ENCODE results near the gene TARDBP. TPM values are rescaled to one million over a fixed set of nuclear protein-coding genes. Genes with fewer than 3 reads are reported as not detected.

Gene TARDBP
- total RNA-seq, 1 experiment from 2014 or later: 207 TPM

DNA sequence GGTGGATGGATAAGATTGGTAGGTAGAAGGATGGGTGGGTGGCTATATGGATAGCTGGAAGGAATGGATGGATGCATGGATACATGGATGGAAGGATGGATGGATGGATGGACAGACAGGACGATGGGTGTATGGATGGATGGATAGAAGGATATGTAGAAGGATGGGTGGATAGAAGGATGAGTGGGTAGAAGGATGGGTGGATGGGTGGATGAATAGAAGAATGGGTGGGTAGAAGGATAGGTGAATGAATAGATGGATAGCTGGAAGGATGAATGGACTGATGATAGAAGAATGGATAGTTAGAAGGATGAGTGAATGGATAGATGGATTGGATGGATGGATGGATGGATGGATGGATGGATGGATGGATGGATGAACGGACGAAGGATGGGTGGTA, 29.6 kb downstream of the TARDBP start:
- peaks cover 4 to 5% of the 10 kb centered on the region in 2 experiments for H3K4me1 Mint-ChIP-seq
- no peak overlapping the region for H3K4ac ChIP-seq (ENCODE audit: low read depth, low read length)
- no peak overlapping the region for H3T11ph ChIP-seq (ENCODE audit: low read length)
- H3K9me3 Mint-ChIP-seq: no peaks in the 10 kb centered on the region
- H3K27me3 ChIP-seq (ENCODE audit: insufficient read depth, low read length): no peaks in the 10 kb centered on the region
- H3K9ac ChIP-seq (ENCODE audit: extremely low read depth, insufficient read length, low read length): no peak overlapping the region
- no peak overlapping the region for H3K14ac ChIP-seq (ENCODE audit: insufficient read depth, low read length)
- H3K79me2 ChIP-seq (ENCODE audit: insufficient read depth, low read length): no peaks in the 10 kb centered on the region; the same call in 1 of the 2 replicates
- TF ChIP-seq CTCF (conservative IDR thresholded peaks at IDR 0.05): no peak
- H3K9me3 ChIP-seq (ENCODE audit: control insufficient read depth, low read depth, low read length): no peaks in the 10 kb centered on the region
- H2BK12ac ChIP-seq (ENCODE audit: insufficient read length, low read depth, low read length): no peak overlapping the region
- H3K4me2 ChIP-seq (ENCODE audit: insufficient read depth, insufficient read length, low read length): no peak overlapping the region
- no peak for DNase-seq
- H3K23me2 ChIP-seq (ENCODE audit: insufficient read length, low read depth, low read length, poor library complexity, severe bottlenecking): no peaks in the 10 kb centered on the region
- H3K56ac ChIP-seq (ENCODE audit: insufficient read length, low read depth, low read length): no peak overlapping the region
- H3K27ac Mint-ChIP-seq: no peak overlapping the region
- no peak overlapping the region for H3K23ac ChIP-seq (ENCODE audit: insufficient read length, low read depth, low read length)
- H2BK5ac ChIP-seq (ENCODE audit: insufficient read length, low read length): no peak overlapping the region
- H3K18ac ChIP-seq (ENCODE audit: insufficient read length, low read depth, low read length): no peak overlapping the region
- H4K5ac ChIP-seq (ENCODE audit: insufficient read length, low read depth, low read length): no peak overlapping the region
- no peak overlapping the region for H2AK5ac ChIP-seq (ENCODE audit: insufficient read length, low read length)
- peaks cover 7% of the 10 kb centered on the region; the same call in 1 of the 2 replicates for H3K27me3 Mint-ChIP-seq (ENCODE audit: low read depth)
- H3K27ac ChIP-seq (ENCODE audit: insufficient read length, low read depth, low read length): no peak overlapping the region
- WGBS (ENCODE audit: extremely low coverage, insufficient read length, low lambda C conversion rate): 100% methylated on average over 2 of the region's 3 CpGs
- peaks cover 0 to 1% (median 0%) of the 10 kb centered on the region in 3 experiments; a peak in 1 of 7 replicates for H3K36me3 Mint-ChIP-seq (ENCODE audit: insufficient read depth in 1 of 3, low read depth in 3 of 3)
- H4K20me1 ChIP-seq (ENCODE audit: control insufficient read depth, insufficient read depth, insufficient read length): peaks cover 4% of the 10 kb centered on the region
- no peak overlapping the region for H2BK20ac ChIP-seq (ENCODE audit: low read depth, low read length, poor library complexity, severe bottlenecking)
- H3K4me3 Mint-ChIP-seq: no peak overlapping the region
- H4K8ac ChIP-seq (replicated peaks; ENCODE audit: insufficient read length, low read depth, low read length): no peak overlapping the region
- no peak overlapping the region for H4K91ac ChIP-seq (ENCODE audit: insufficient read length, low read depth, low read length)
- H2AFZ ChIP-seq (ENCODE audit: low read length): no peak overlapping the region
- no peak overlapping the region for H2BK120ac ChIP-seq (ENCODE audit: low read depth, low read length, poor library complexity, severe bottlenecking)
- no peak overlapping the region for H2BK15ac ChIP-seq (ENCODE audit: low read depth, low read length)
- H3K79me1 ChIP-seq (ENCODE audit: insufficient read depth, low read depth, low read length, poor library complexity, severe bottlenecking): no peaks in the 10 kb centered on the region
- H3K4me1 ChIP-seq (ENCODE audit: insufficient read depth, low read length): no peaks in the 10 kb centered on the region

Measured in H9 (cell line).